ES-I3 (cell line): ENCODE results near the gene TMEM47.
A peak's percentile ranks its signal among the peaks of the same experiment; 100 is the strongest.

Experiments used
- H3K36me3 ChIP-seq: 2 replicates; pipeline ENCODE4 v1.6.1; 2013; ENCODE audit warnings: mild to moderate bottlenecking, low read length, control low read depth, moderate library complexity; ENCODE audit not compliant: insufficient read depth
- H3K4me1 ChIP-seq: 2 replicates; pipeline ENCODE4 v1.6.1; 2013; ENCODE audit warnings: mild to moderate bottlenecking, control low read depth, low read length; ENCODE audit not compliant: insufficient read depth
- H3K9ac ChIP-seq: 2 replicates; pipeline ENCODE4 v1.6.1; 2013; ENCODE audit warnings: low read depth, mild to moderate bottlenecking, low read length, moderate library complexity
- H3K9me3 ChIP-seq: 2 replicates; pipeline ENCODE4 v1.6.1; 2013; ENCODE audit warnings: mild to moderate bottlenecking, low read length, moderate library complexity; ENCODE audit not compliant: control insufficient read depth, insufficient read depth

The TMEM47 gene

DNA sequence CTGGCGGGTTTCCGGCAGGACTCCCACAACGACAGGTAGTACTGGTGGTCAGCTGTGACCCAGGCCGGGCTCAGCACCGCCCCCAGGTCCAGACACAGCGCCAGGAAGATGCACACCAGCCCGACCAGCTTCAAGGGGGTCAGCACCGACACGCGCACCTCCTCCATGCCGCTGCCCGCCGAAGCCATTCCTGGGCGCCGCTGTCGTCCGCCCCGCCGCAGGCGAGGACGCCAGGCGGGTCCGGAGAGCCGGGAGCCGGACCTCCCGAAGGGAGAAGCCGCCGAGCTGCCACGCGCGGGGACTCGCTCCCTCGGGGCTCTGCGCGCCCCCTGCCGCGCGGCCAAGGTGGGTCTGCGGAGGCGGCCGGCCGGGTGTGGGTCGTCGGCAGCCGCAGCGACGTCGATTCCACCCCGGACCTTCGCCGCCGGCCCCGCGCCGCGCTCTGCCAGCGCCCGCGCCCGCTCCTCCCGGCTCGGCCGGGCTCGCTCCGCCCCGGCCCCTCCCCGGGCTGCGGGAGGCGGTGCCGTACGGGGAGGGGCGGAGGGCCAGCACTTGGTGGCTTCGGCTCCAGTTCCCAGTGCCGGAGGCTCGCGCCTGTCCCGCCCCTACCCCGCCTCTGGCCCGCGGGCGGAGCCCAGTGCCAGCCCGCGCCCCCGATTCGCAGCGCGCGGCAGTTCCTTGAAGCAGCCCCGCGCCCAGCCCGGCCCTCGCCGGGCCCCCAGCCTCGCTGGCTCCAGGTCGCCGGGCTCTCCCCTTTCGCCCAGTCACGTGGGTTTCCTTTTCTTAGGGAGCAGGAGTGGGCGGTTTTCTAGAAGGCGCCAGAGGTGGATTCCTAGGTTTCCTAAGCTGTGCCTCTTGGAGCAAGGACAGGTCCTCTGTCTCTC is at the start of gene TMEM47:
Gene TMEM47, minus strand, starts transcription at position 444 of the 884 bp plus-strand sequence. Its CDS starts 256 bp downstream, at position 188.
- Histone ChIP-seq H3K9me3 (no peaks in the 10 kb centered on the region), H3K4me1 (peaks cover 25% of the 10 kb centered on the region; the same call in 1 of the 2 replicates), H3K9ac (peak within 1 kb of the TSS; percentile 83), H3K36me3 (no peaks in the 10 kb centered on the region)

GRCh38 chrX:34687095-34687494 is 30.0 kb upstream of the TMEM47 start:
- Histone ChIP-seq H3K36me3 (no peaks in the 10 kb centered on the region), H3K9ac (no peak overlapping the region), H3K4me1 (no peaks in the 10 kb centered on the region), H3K9me3 (peaks cover 3% of the 10 kb centered on the region; the same call in 1 of the 2 replicates)

GRCh38 chrX:34659575-34659974 is 2.5 kb upstream of the TMEM47 start:
- H3K9me3 ChIP-seq, result no peaks in the 10 kb centered on the region

GRCh38 chrX:34658326-34658725 is 1.2 kb upstream of the TMEM47 start:
- Histone ChIP-seq H3K36me3 (no peaks in the 10 kb centered on the region), H3K9me3 (no peaks in the 10 kb centered on the region), H3K4me1 (peaks cover 18% of the 10 kb centered on the region; the same call in 1 of the 2 replicates), H3K9ac (peak overlapping the region; percentile 83; the same call in 1 of the 2 replicates)

More at GRCh38 chrX:34659575-34659974, 2.5 kb upstream of the TMEM47 start:
- Histone ChIP-seq H3K9ac (no peak overlapping the region), H3K4me1 (peaks cover 11% of the 10 kb centered on the region; the same call in 1 of the 2 replicates), H3K36me3 (no peaks in the 10 kb centered on the region)

DNA sequence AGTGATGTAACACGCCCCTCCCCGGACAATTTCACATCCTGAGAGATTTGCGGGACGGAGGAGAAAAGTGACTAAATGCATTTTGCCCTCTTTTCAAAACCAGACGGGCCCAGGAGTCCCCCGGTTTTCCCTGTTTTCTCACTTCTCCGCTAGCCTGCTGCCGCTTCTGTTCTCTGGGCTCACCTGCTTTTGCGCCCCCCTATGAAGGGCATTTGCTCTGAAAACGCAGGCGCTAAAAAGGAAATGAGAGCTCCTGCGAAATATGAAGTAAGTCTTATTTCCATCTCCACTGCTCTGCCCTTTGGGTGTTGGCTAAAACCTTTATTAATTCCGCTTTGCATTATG is 613 bp upstream of the TMEM47 start:
- peaks cover 22% of the 10 kb centered on the region; the same call in 1 of the 2 replicates for H3K4me1 ChIP-seq
- peak overlapping the region; percentile 83 for H3K9ac ChIP-seq
- no peaks in the 10 kb centered on the region for H3K36me3 ChIP-seq
- no peaks in the 10 kb centered on the region for H3K9me3 ChIP-seq

DNA sequence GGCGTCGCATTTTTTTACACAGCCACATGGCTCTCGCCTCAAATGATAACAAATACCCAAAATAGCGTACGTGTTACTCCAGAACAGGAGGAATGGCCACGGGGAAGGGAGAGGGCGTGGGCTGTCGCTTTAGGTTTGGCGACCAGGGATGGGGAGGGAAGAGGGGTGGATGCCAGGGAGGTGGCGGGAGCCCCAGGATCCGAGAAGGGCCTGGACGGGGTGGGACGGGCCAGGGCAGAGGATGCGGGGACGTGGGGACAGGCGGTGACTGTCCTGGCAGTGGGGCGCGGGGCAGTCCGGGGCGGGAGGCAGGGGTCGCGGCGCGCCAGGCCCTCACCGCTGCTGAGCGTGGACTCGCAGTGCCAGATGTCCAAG is 631 bp downstream of the TMEM47 start:
- Histone ChIP-seq H3K9ac (peak overlapping the region; percentile 83), H3K4me1 (peaks cover 25% of the 10 kb centered on the region; the same call in 1 of the 2 replicates), H3K36me3 (no peaks in the 10 kb centered on the region), H3K9me3 (no peaks in the 10 kb centered on the region)

DNA sequence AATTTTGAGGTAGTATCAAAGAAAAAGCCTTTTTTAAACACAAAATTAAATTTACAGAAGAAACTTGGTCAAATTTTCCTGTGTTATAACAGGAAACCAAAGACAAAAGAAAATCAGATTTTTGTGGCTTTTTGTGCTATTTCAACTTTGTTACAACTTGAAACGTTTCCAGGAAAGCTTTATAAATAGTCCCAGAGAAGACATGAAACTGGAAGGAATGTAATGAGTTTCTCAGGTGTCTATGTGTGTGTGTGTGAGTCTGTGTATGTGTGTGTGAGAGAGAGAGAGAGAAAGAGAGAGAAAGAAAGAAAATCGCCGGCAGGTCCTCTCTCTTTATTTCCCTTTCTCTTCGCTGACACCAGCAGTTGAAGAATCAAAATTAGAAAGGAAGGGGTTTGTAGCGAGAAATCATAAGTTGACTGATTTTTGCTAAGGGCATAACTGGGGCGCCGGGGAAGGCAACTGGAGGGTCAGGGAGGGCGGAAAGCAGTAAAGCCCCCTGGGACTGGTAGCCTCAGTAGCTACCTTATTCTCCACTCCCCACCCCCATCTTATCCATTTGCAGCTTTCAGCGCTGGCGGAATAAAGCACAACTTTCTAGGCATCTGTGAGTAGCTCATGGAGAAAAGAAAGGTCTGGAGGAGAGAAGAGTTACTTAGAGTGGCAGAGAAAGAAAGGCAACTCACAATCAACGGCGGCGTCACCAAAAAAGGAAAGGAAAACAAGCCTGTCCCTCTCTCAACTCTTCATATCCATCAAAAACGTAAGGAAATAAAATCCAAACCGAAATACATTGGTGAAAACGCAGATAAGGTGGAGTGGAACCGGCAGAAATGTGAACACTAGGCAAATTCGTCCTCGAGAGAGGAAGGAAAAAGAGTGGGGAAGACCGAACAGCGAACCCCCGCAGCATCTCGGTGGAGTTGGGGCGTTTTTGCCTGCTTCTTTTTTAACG is 1.3 kb downstream of the TMEM47 start:
- peak overlapping the region; percentile 83 for H3K9ac ChIP-seq
- H3K9me3 ChIP-seq, result no peaks in the 10 kb centered on the region
- no peaks in the 10 kb centered on the region for H3K36me3 ChIP-seq
- peaks cover 25% of the 10 kb centered on the region; the same call in 1 of the 2 replicates for H3K4me1 ChIP-seq

DNA sequence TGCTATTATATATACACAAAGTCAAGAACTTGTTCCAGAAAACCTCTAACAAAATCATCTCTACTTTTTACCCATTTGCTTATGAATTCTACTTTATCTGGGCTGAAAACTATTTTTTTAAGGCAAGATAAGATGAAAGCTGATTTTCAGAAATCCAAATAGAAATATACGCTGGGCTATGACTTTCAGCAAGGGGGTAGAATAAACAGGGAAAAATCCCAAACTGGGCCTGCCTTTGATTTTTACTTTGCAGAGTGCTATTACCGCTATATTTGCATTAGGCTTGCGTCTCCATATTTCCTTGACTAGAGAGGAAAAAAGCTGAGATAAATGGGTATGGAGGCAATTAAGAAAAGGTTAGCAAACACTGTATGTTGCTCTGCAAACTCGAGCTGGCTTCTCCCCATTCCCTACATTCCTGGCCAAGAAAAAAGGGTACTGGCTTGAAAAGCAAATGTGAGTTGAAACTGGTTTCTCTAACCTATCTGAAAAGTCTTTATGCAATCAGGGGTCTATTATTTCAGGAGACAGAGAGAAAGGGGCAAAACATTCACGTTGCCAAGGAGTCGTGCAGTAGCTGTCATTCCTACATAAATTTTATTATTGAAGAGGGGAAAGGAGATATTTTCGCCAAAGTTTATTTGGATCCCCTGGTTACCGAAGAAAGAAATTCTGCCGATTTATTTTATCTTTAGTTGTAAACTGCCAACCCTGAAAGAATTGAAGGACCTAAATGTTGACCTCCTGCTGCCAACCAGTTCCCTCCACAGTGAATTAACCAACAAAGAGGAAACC is 2.2 kb downstream of the TMEM47 start:
- no peaks in the 10 kb centered on the region for H3K9me3 ChIP-seq
- peaks cover 22% of the 10 kb centered on the region; the same call in 1 of the 2 replicates for H3K4me1 ChIP-seq
- H3K9ac ChIP-seq, result peak overlapping the region; percentile 83
- no peaks in the 10 kb centered on the region for H3K36me3 ChIP-seq

DNA sequence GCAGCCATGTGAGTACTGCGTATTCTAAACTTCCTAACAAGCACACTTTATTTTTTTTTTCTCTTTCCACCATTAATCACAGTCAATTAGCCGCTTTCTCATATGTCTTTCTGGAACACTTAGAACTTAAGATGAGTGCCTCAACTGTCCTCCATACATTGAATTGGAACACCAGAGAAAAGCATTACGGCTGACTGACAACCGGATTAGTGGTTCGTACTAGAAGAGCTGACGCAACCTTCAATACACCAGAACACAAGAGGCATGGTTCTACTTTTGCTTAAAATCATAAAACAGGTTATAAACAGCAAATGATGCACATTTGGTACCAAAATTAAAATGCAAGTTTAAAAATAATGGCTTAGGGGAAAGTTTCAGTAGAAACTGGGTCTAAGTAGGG is 3.3 kb downstream of the TMEM47 start:
- peaks cover 18% of the 10 kb centered on the region; the same call in 1 of the 2 replicates for H3K4me1 ChIP-seq
- no peaks in the 10 kb centered on the region for H3K36me3 ChIP-seq
- no peaks in the 10 kb centered on the region for H3K9me3 ChIP-seq
- H3K9ac ChIP-seq, result peak overlapping the region; percentile 83

DNA sequence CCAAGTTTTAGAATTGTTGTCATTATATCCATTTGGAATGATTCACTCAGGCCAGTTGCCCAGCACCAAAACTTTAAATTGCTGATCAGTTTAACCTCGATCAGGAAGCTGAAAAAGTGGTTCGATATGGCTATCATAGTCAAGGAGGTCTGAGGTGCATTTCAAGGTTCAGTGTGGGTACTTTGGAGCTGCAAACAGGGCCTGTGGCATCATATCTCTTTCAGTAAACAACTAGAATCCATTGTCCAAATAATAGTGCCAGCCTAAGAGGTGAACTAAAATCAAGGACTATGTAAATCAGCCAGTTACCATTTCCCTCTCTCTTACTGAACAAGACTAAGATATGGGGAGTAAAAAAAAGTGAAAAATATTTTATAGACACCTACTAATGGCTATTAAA is 14.2 kb downstream of the TMEM47 start:
- Histone ChIP-seq H3K4me1 (no peaks in the 10 kb centered on the region; the same call in 1 of the 2 replicates), H3K36me3 (no peaks in the 10 kb centered on the region), H3K9ac (no peak overlapping the region)

DNA sequence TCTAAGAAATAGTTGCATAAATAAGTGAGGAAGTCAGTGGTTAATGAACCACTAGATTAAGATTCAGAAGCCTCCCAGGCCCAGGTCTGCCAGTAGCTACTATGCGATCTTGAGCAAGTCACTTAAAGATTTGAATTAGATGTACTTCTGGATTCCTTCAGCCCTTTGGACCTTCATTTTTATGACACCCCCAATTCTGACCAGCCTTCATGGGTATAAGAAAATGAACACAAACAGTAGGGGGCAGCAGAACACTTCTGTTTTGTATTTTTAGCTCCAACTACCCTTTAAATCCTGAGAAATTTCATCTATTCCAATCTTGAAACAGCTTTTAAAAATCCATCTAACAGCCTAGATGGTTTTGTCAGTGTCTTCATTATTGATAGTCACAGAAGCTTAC is 19.0 kb downstream of the TMEM47 start:
- H3K9ac ChIP-seq, result no peak overlapping the region
- no peaks in the 10 kb centered on the region; the same call in 1 of the 2 replicates for H3K4me1 ChIP-seq
- no peaks in the 10 kb centered on the region for H3K36me3 ChIP-seq
- no peaks in the 10 kb centered on the region for H3K9me3 ChIP-seq

More for the DNA sequence above, 14.2 kb downstream of the TMEM47 start:
- H3K9me3 ChIP-seq, result no peaks in the 10 kb centered on the region

DNA sequence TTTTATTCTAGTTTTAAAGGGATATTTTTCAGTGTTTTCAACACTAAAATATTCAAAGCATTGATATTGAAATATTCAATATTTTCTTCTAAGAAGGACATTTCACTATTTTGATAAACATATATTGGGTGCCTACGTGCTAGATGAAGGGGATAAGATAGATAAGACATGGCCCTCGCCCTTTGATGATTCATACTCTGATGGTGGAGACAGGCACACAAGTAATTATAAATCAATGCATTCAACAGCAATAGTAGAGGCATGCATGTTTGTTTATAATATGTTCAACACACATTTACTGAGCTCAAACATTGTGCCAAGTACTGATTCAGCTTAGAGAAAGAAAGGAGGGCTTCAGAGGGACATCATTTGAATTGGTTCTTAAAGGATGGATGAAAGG is 22.7 kb downstream of the TMEM47 start:
- Histone ChIP-seq H3K4me1 (peaks cover 5% of the 10 kb centered on the region; the same call in 1 of the 2 replicates), H3K9ac (no peak overlapping the region), H3K36me3 (peaks cover 5% of the 10 kb centered on the region; the same call in 1 of the 2 replicates), H3K9me3 (no peaks in the 10 kb centered on the region)

DNA sequence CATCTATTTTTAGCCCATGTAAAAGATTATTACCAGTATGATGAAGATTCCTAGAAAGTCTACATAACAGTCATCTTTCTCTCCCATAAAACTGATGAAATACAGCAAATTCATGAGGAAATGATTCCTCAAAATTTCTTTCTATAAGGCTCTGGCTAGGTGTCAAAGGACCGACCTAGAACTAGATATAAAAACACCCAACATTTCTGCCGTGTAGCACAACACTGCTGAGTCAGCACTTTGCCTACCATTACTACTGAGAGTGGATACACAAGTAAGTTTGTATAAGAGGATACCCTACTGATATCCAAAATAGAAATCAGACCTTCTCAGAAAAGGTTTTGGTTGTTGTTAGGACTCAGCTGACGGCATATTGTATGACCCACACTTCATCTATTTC is 24.7 kb downstream of the TMEM47 start:
- H3K9me3 ChIP-seq, result no peaks in the 10 kb centered on the region
- H3K9ac ChIP-seq, result no peak overlapping the region
- H3K4me1 ChIP-seq, result peaks cover 5% of the 10 kb centered on the region; the same call in 1 of the 2 replicates
- peaks cover 5% of the 10 kb centered on the region; the same call in 1 of the 2 replicates for H3K36me3 ChIP-seq
